ENCODE results near the gene ZFP36L1. TPM values are rescaled to one million over a fixed set of nuclear protein-coding genes. Genes with fewer than 3 reads are reported as not detected.

Gene ZFP36L1
- total and polyA plus RNA-seq, 2 of the 13 experiments (the other 11 are each of a cell fraction or from before 2014, with no cell fraction given) = 7.4 to 10.2 TPM

GRCh38 chr14:68814539-68815297 lies 21.9 kb upstream of the ZFP36L1 start (continued):
- no peak for TF ChIP-seq ZBTB37 (CRISPR knock-in tag; IDR thresholded peaks at IDR 0.05)
- no peak for TF ChIP-seq NCOA1 (CRISPR knock-in tag; IDR thresholded peaks at IDR 0.05)
- TF ChIP-seq ZNF12 (CRISPR knock-in tag; IDR thresholded peaks at IDR 0.05) = no peak
- TF ChIP-seq ZFP91 (CRISPR knock-in tag; IDR thresholded peaks at IDR 0.05; ENCODE audit: borderline replicate concordance) = peak; percentile 69; the same call in 1 of the 2 replicates
- no peak for TF ChIP-seq STAT6 (CRISPR knock-in tag; IDR thresholded peaks at IDR 0.05; ENCODE audit: borderline replicate concordance)
- TF ChIP-seq ZNF30 (CRISPR knock-in tag; IDR thresholded peaks at IDR 0.05) = no peak
- TF ChIP-seq ZNF792 (CRISPR knock-in tag; IDR thresholded peaks at IDR 0.05) = no peak
- TF ChIP-seq SNAPC2 (CRISPR knock-in tag; IDR thresholded peaks at IDR 0.05) = no peak
- 0 out of 2 replicates have a peak, but pooled peaks have one; percentile 28 for TF ChIP-seq ZMAT3 (CRISPR knock-in tag; conservative IDR thresholded peaks at IDR 0.05)
- no peak for TF ChIP-seq ZNF407 (CRISPR knock-in tag; IDR thresholded peaks at IDR 0.05; ENCODE audit: not compliant biosample characterization)
- TF ChIP-seq SMAD3 (CRISPR knock-in tag; IDR thresholded peaks at IDR 0.05) = no peak
- TF ChIP-seq SETDB1 (CRISPR knock-in tag; IDR thresholded peaks at IDR 0.05; ENCODE audit: borderline replicate concordance) = no peak
- TF ChIP-seq MTA1 (CRISPR knock-in tag; IDR thresholded peaks at IDR 0.05; ENCODE audit: borderline replicate concordance) = peak; percentile 54; the same call in 1 of the 2 replicates
- no peak for TF ChIP-seq DMAP1 (CRISPR knock-in tag; IDR thresholded peaks at IDR 0.05)
- no peak for TF ChIP-seq ZNF317 (CRISPR knock-in tag; IDR thresholded peaks at IDR 0.05)
- TF ChIP-seq PHF21A (CRISPR knock-in tag; IDR thresholded peaks at IDR 0.05) = no peak

All from HepG2 (cell line).